SJSA1 (cell line): ENCODE measurements around the gene DUSP22. TPM values are rescaled to one million over a fixed set of nuclear protein-coding genes. Genes with fewer than 3 reads are reported as not detected.

Experiments
- DNase-seq, 2 experiments: peaks; one replicate each; pipeline ENCODE4 v3.0.0-alpha.2; 2015 to 2020; ENCODE audit warnings: low spot score in 2 of 2, low read depth in 1 of 2
- H3K27ac ChIP-seq: fragments of 250-450 bp; sonication (Bioruptor Pico); 2 replicates; pipeline ENCODE4 v1.5.1; 2020; ENCODE audit warnings: mild to moderate bottlenecking, moderate library complexity
- H3K27me3 ChIP-seq: fragments of 250-450 bp; sonication (Bioruptor Pico); replicated peaks from 2 replicates; pipeline ENCODE4 v1.5.1; 2020; ENCODE audit warnings: mild to moderate bottlenecking, moderate library complexity
- H3K36me3 ChIP-seq: fragments of 250-450 bp; sonication (Bioruptor Pico); 2 replicates; pipeline ENCODE4 v1.5.1; 2020; ENCODE audit warnings: mild to moderate bottlenecking
- H3K4me1 ChIP-seq: fragments of 250-450 bp; sonication (Bioruptor Pico); replicated peaks from 2 replicates; pipeline ENCODE4 v1.6.1; 2021; ENCODE audit warnings: mild to moderate bottlenecking
- H3K4me3 ChIP-seq: fragments of 250-450 bp; sonication (Bioruptor Pico); 2 replicates; pipeline ENCODE4 v1.5.1; 2020; ENCODE audit warnings: mild to moderate bottlenecking
- H3K9me3 ChIP-seq: fragments of 250-450 bp; sonication (Bioruptor Pico); replicated peaks from 2 replicates; pipeline ENCODE4 v1.5.1; 2020; ENCODE audit warnings: mild to moderate bottlenecking
- total RNA-seq: library from RNA; depleted of rRNA; stranded (reverse); fragments of >200 nt; shearing (Covaris generic); gene quantifications from 2 replicates; pipeline ENCODE4 v1.2.3, GENCODE V29; 2014

The DUSP22 gene
- total RNA-seq, 1 experiment from 2014 or later, result 13.2 TPM

DNA sequence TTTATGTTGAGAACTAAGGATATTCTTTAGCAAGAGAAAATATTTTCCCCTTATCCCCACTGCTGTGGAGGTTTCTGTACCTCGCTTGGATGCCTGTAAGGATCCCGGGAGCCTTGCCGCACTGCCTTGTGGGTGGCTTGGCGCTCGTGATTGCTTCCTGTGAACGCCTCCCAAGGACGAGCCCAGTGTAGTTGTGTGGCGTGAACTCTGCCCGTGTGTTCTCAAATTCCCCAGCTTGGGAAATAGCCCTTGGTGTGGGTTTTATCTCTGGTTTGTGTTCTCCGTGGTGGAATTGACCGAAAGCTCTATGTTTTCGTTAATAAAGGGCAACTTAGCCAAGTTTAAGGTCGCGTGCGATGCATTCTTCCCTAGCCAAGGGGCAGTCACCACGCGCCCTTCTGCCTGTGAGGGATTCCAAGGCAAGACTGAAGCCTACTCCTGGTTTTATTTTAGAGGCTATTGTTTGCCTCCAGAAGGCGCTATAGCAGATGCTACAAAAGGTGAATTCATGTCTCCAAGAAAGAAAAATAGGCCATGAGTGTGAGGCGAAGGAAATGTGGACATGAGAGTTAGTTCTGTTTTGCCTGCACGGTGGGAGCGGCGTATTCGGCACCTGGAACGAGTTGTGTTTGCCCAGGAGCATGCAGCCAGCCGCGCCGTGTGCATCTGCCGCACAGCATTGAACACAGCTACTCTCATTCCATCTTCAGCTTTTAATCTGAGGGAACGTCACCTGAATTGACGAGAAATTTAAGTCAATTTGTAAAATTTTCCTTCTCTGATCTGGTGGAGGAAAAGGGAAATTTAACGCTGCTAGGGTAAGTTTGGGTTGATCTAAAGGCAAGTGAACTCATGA is 59.0 kb downstream of the DUSP22 start:
- Histone ChIP-seq H3K27ac (no peak overlapping the region), H3K4me1 (no peaks in the 10 kb centered on the region), H3K4me3 (no peak overlapping the region), H3K9me3 (no peaks in the 10 kb centered on the region), H3K36me3 (no peaks in the 10 kb centered on the region), H3K27me3 (no peaks in the 10 kb centered on the region)
- no peak for DNase-seq

DNA sequence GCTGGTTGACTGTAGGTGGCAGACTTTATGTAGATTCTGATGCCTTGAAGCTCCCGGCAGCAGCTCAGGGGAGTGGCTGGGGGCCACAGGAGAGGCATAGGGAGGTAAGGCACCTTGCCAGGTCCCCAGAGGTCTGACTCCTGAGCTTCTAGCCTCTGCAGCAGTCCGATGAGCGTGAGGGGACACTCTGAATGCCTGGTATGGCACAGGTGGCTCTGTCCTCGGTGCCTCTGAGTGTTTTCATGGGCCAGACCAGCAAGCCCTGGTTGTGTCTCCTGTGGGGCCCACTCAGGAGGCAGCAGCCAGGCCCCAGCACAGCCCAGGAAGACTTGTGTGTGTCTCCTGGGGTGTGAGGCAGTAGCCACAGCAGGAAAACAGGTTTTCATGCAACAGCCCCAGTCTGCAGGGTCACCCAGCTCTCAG is 59.6 kb downstream of the DUSP22 start:
- H3K4me1 ChIP-seq, result no peaks in the 10 kb centered on the region
- H3K9me3 ChIP-seq, result no peaks in the 10 kb centered on the region
- H3K27ac ChIP-seq, result no peak overlapping the region
- no peak for DNase-seq
- H3K36me3 ChIP-seq, result no peaks in the 10 kb centered on the region
- H3K27me3 ChIP-seq, result no peaks in the 10 kb centered on the region
- no peak overlapping the region for H3K4me3 ChIP-seq

DNA sequence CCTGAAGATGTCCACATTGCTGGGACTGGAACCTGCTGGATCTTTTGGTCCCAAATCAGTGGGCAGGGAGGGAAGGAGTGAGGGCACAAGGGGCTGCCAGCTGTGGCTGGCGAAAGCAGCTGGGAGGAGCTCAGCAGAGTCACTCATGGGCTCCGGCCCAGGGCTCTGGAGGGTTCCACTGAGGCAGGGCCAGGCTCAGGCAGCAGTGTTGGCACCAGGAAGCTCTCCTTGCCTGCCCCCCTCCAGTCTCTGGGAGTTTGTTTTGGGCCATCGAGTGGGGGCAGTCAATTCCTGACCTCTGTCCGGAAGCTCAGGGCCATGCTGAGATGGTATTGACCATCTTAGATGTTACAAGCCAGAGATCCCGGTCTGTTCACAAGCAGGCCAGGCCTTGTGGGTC is 60.2 kb downstream of the DUSP22 start:
- Histone ChIP-seq H3K36me3 (no peaks in the 10 kb centered on the region), H3K4me1 (no peaks in the 10 kb centered on the region), H3K4me3 (no peak overlapping the region), H3K27me3 (no peaks in the 10 kb centered on the region), H3K9me3 (no peaks in the 10 kb centered on the region), H3K27ac (no peak overlapping the region)
- DNase-seq, result no peak

DNA sequence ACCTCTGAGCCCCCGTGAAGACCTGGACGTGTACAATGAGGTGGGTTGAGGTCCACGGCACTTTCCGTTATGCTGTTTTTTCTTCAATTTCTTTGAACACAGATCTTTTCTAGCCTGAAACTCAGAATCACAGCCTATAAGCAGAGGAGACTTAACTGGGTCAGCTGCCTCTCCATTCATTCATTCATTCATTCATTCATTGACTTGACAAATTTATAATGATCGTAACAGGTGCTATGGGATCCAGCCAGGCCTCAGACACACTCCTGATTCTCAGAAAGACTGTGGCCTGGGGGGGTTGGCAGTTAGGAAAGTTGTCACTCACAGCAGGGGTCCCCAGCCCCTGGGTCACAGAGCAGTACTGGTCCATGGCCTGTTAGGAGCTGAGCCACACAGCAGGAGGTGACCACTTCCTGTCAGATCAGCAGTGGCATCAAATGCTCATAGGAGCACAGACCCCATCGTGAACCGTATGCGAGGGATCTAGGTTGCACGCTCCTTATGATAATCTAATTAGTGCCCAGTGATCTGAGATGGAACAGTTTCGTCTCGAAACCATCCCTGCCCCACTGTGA is 60.7 kb downstream of the DUSP22 start:
- no peaks in the 10 kb centered on the region for H3K36me3 ChIP-seq
- H3K9me3 ChIP-seq, result no peaks in the 10 kb centered on the region
- no peak overlapping the region for H3K4me3 ChIP-seq
- no peak overlapping the region for H3K27ac ChIP-seq
- H3K27me3 ChIP-seq, result no peaks in the 10 kb centered on the region
- no peak for DNase-seq
- no peaks in the 10 kb centered on the region for H3K4me1 ChIP-seq

DNA sequence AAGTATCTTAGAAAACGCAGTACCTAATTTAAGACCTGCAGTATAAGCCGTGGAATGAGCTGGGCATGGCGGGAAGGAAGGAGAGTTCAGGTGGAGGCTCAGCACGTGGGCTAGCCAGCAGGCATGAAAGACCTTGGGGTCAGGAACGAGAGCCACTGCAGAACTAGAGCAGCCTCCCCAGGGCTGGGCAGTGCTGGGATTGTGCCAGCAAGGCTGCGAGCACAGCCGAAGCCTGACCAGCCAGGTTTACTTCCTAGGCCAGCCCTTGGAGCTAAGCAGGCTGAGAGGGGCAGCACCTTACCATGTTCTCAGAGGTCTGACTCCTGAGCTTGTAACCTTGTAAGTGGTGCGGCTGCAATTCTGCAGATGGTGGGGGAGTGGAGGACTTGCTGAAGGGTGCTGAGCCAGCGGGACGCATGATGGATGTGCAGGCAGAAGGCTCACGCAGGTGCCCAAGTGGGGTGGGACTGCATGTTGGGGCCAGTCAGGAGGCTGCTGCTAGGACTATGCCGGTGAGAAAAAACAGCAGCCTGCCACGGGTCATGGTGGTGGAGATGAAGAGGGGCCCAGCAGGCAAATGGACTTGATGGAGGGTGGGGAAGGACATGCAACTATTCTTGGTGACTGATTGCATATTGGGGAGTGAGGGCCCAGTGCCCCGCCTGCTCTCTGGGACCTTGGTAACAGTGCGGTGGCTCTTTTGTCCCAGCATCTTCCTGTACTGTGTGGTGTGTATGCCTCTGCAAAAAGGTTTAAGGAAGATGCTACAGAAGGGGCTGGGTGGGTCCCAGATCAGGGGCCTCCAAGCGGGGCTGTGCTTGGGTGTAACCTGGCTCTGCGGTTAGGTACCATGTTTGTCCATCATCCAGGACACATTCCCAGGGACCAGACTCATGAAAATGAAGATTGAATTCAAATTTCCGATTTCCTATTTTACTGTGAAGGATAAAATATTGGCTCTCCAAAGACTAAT is 61.6 kb downstream of the DUSP22 start:
- H3K36me3 ChIP-seq, result no peaks in the 10 kb centered on the region
- no peaks in the 10 kb centered on the region for H3K4me1 ChIP-seq
- no peak overlapping the region for H3K27ac ChIP-seq
- H3K27me3 ChIP-seq, result no peaks in the 10 kb centered on the region
- H3K9me3 ChIP-seq, result no peaks in the 10 kb centered on the region
- DNase-seq, result no peak
- H3K4me3 ChIP-seq, result no peak overlapping the region

DNA sequence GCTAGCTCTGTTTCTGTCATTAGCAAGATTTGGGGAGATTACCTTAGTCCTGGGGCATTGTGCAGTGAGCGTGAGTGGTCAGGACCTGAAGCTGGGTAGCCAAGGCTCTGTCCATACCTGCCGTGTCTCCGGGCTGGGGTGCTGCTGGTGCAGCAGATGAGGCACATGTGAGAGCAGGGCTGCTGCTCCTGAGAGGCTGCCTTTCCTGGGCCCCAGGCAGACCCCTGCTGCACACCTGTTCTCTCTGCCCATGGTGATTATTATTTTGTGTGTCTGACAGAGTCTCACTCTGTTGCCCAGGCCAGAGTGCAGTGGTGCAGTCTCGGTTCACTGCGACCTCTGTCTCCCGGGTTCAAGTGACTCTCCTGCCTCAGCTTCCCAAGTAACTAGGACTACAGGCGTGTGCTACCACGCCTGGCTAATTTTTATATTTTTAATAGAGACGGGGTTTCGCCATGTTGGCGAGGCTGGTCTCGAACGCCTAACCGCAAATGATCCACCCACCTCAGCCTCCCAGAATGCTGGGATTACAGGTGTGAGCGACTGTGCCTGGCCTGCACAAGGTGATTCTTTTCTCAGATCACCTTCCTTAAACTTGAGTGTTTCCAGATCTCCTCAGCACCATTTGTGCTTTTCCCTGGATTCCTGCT is 62.5 kb downstream of the DUSP22 start:
- DNase-seq, result no peak
- H3K27ac ChIP-seq, result no peak overlapping the region
- H3K36me3 ChIP-seq, result no peaks in the 10 kb centered on the region
- 0 out of 2 replicates have a peak, but pooled peaks cover 2% of the 10 kb centered on the region for H3K27me3 ChIP-seq
- no peak overlapping the region for H3K4me3 ChIP-seq
- no peaks in the 10 kb centered on the region for H3K4me1 ChIP-seq
- no peaks in the 10 kb centered on the region for H3K9me3 ChIP-seq

DNA sequence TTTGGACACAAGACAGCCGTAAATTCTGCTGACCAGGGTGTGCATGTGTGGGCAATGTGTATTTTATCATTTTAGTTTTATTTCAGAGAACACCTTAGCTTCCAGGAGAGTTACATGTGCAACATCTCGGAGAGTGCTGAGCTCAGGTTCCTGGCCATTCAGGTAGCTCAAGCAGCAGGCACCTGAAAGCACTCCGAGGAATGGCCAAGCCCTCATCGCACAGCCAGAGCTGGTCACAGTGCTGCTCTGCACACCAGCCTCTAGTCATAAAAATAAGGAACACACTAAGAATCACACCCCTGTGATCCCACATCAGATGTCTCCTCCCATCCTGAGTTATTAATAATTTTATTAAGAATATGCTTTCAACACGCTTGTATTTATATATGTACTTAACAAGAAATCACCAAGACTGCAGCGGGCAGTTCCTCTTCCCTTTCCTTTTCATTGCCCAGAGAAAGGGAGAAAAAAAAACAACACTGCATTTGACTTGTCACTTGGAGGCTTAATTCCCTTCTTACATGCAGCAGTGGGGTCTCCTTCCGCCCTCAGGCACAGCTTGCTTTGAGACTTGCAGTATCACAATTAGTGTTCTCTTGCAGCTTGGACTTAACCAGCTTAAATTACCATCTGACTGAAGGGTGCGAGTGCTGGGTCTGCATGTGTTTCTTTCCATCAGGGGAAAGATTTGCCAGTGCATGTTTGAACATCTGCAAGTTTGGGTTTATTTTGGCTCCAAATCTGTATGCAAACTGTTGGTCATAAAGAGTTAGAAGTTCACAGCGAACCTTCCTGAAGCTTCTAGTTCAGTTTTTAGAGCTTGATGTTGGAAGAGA is 63.3 kb downstream of the DUSP22 start:
- DNase-seq, result no peak
- no peak overlapping the region for H3K27ac ChIP-seq
- H3K9me3 ChIP-seq, result no peaks in the 10 kb centered on the region
- no peak overlapping the region for H3K4me3 ChIP-seq
- H3K27me3 ChIP-seq, result 0 out of 2 replicates have a peak, but pooled peaks cover 3% of the 10 kb centered on the region
- no peaks in the 10 kb centered on the region for H3K4me1 ChIP-seq
- no peaks in the 10 kb centered on the region for H3K36me3 ChIP-seq

DNA sequence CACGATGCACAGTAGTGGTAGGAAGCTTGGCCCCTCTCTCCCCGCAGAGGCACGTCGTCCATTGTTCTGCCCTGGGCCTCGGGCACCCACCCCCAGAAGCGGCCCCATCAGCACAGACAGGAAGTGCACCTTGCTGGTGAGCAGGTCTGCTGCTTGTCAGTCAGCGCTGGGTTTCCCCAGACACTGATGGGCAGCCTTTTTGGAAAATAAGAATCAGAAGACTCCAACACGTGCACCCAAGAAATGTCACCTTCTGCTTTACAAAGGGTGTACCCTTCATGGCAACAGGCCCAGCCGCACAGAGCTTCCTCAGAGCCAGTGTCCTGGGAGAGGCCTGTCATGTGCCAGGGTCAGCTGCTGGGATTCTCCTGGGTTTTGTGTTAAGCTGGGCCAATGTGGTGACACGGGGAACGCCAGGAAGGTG is 64.6 kb downstream of the DUSP22 start:
- Histone ChIP-seq H3K4me1 (no peaks in the 10 kb centered on the region), H3K27me3 (0 out of 2 replicates have a peak, but pooled peaks cover 3% of the 10 kb centered on the region), H3K4me3 (no peak overlapping the region), H3K36me3 (no peaks in the 10 kb centered on the region), H3K27ac (no peak overlapping the region), H3K9me3 (no peaks in the 10 kb centered on the region)
- DNase-seq, result peak in 1 of 2 experiments; percentile 38

DNA sequence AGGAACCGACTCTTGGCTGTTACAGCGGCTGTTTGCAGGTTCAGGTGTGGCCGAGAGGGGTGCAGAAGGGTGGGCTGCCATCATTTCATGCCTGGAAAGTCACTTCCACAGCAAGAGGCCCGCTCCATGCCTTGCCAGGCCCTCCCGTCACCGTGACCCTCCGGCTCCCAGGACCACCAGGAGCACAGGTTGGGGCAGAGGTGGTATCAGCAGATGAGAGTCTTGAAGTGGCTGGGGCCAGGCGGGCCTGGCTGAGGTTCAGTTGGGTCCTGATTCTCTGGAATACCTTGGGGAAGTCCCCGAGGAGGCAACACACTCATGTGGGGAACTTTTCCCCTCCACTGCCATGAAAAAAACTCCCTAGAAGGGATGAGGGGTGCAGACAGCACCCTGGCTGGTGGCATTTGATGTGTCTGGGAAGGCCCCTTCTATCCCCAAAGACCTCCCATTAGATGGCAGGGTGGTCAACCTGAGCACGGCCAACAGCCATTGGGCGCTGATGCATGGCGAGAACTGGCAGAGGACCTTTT is 65.0 kb downstream of the DUSP22 start:
- Histone ChIP-seq H3K27ac (no peak overlapping the region), H3K27me3 (0 out of 2 replicates have a peak, but pooled peaks cover 3% of the 10 kb centered on the region), H3K36me3 (no peaks in the 10 kb centered on the region), H3K9me3 (no peaks in the 10 kb centered on the region), H3K4me3 (no peak overlapping the region), H3K4me1 (no peaks in the 10 kb centered on the region)
- peak in 1 of 2 experiments; percentile 44 for DNase-seq

DNA sequence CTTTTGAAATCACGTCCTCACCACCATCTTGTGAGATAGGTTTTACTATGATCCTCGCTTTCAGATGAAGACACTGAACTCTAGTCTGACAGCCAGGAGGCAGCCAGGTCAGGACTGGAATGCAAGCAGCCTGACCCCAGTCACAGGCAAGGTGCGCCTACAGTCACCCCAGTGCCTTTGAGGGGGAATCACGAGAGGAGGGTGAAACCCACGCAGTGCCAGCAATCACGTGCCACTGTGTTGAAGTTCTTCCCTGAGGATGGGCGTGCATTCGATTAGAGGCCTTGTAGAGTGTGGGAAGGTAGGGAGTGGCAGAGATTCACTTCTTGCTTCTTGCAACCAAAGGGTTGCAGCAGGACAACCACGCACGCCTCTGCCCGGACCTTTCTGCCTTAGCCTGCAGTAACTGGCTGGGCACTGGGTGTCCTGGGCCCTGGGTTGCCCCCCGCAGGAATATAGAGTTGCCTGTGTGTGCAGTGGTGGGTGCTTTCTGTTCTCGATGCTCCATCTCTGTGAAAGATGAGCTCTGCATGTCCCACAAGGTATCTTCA is 65.6 kb downstream of the DUSP22 start:
- H3K4me3 ChIP-seq, result no peak overlapping the region
- H3K4me1 ChIP-seq, result no peaks in the 10 kb centered on the region
- H3K27me3 ChIP-seq, result 0 out of 2 replicates have a peak, but pooled peaks cover 3% of the 10 kb centered on the region
- no peaks in the 10 kb centered on the region for H3K36me3 ChIP-seq
- H3K9me3 ChIP-seq, result no peaks in the 10 kb centered on the region
- H3K27ac ChIP-seq, result no peak overlapping the region
- DNase-seq, result no peak

DNA sequence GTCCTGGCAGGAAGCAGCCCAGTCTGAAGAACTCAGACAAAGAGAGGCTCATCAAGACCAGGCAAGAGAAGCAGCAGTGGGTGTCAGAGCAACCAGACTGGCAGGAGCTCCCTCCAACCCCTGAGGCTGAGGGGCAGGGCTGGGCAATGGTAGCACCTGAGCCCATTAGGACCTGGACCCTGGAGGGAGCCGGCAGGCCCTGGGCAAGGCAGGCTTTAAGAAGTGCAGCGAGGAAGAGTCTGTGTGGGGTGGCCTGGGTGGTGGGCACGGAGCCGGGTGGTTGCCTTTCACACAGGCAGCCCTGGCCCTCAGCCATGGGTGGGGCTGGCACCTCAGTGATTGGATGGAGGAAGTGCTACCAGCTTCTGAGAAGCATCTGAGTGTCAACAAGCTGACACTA is 66.1 kb downstream of the DUSP22 start:
- Histone ChIP-seq H3K36me3 (no peaks in the 10 kb centered on the region), H3K27ac (no peak overlapping the region), H3K4me1 (no peaks in the 10 kb centered on the region), H3K9me3 (no peaks in the 10 kb centered on the region), H3K4me3 (no peak overlapping the region), H3K27me3 (peaks cover 3% of the 10 kb centered on the region; the same call in 1 of the 2 replicates)
- DNase-seq, result no peak

DNA sequence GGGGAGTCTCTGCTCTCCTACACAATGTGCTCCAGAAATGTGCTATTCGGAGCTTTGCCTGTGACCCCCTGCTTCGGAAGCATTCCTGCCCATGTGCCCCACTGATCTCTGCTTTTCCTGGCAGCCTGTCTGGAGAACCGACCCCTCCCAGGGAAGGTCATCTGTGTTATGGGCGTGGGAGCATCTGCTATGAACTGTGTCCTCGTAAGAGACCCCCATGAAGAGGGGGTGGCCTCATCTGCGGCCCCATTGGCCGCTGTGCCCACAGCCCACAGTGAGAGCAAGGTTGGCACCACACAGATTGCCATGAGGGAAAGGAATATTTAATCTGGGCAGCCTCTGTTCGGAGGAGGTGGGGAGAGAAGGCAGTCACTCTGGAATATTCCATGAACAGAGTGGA is 66.6 kb downstream of the DUSP22 start:
- Histone ChIP-seq H3K27ac (no peak overlapping the region), H3K4me3 (no peak overlapping the region), H3K4me1 (no peaks in the 10 kb centered on the region), H3K9me3 (no peaks in the 10 kb centered on the region), H3K36me3 (no peaks in the 10 kb centered on the region), H3K27me3 (peaks cover 3% of the 10 kb centered on the region; the same call in 1 of the 2 replicates)
- DNase-seq, result no peak
